Gastroesophageal sphincter (tissue), 4 donors: Measurements from ENCODE around the gene TMED10. TPM values are rescaled to one million over a fixed set of nuclear protein-coding genes. Genes with fewer than 3 reads are reported as not detected.

Experiments
- ATAC-seq: fragments of 150-250 bp; one replicate; pipeline ENCODE4 v1.9.1; 2016; ENCODE audit warnings: mild to moderate bottlenecking, moderate library complexity
- H3K27ac ChIP-seq, 4 donors: fragments of 200-600 bp; sonication (generic) in 3 of 4; 1 replicate in 3 of 4; 2 replicates in 1 of 4; pipeline ENCODE4 v1.5.1; 2016 to 2019
- H3K27me3 ChIP-seq: fragments of 200-600 bp; sonication (generic); one replicate; pipeline ENCODE4 v1.5.1; 2019
- H3K36me3 ChIP-seq, 2 donors: fragments of 200-600 bp; sonication (generic); one replicate each; pipeline ENCODE4 v1.5.1; 2019; ENCODE audit warnings: control low read depth in 1 of 2
- H3K4me1 ChIP-seq, 3 donors: fragments of 200-600 bp; sonication (generic); 1 replicate in 2 of 3; 2 replicates in 1 of 3; pipeline ENCODE4 v1.5.1; 2016 to 2019; ENCODE audit warnings: control low read depth in 2 of 3
- H3K4me3 ChIP-seq, 2 donors: fragments of 200-600 bp; sonication (generic); one replicate each; pipeline ENCODE4 v1.5.1; 2019; ENCODE audit warnings: mild to moderate bottlenecking in 1 of 2, moderate library complexity in 1 of 2
- H3K9me3 ChIP-seq, 3 donors: fragments of 200-600 bp; sonication (generic); one replicate each; pipeline ENCODE4 v1.5.1; 2017 to 2019; ENCODE audit warnings: control low read depth in 2 of 3
- EP300 ChIP-seq: sonication (generic); formaldehyde crosslinking; IDR thresholded peaks from one replicate; pipeline ENCODE4 v1.6.1; 2017; ENCODE audit warnings: antibody characterized with exemption, mild to moderate bottlenecking
- POLR2A ChIP-seq, 2 donors: fragments of 450-650 bp; IDR thresholded peaks; one replicate each; pipeline ENCODE4 v1.6.1; 2017; ENCODE audit warnings: antibody characterized with exemption in 2 of 2, mild to moderate bottlenecking in 2 of 2, moderate library complexity in 1 of 2
- POLR2AphosphoS5 ChIP-seq: sonication (generic); formaldehyde crosslinking; IDR thresholded peaks from one replicate; pipeline ENCODE4 v1.6.1; 2017; ENCODE audit warnings: antibody characterized with exemption
- WGBS, 2 donors: methylation state at CpG; one replicate each; pipeline ENCODE4 v1.1.5; 2018; ENCODE audit warnings: low coverage in 1 of 2; 5-methylcytosine and 5-hydroxymethylcytosine counted together
- total RNA-seq, 4 donors: library from RNA; depleted of rRNA; stranded (reverse); fragments of >200 nt; gene quantifications; one replicate each; pipeline ENCODE4 v1.1.0, GENCODE V29; 2016
- TF ChIP-seq, protein P1 (sequence below), 4 experiments: fragments of 200-600 bp in 2 of 4; fragments of 450-650 bp in 2 of 4; sonication (generic) in 1 of 4; IDR thresholded peaks; one replicate each; pipeline ENCODE4 v1.5.1; 2017 to 2019; ENCODE audit warnings: antibody characterized with exemption in 4 of 4, mild to moderate bottlenecking in 2 of 4, moderate library complexity in 2 of 4

TMED10 gene
- total RNA-seq, 4 donors from 2014 or later, result 140 to 241 (median 162) TPM

DNA sequence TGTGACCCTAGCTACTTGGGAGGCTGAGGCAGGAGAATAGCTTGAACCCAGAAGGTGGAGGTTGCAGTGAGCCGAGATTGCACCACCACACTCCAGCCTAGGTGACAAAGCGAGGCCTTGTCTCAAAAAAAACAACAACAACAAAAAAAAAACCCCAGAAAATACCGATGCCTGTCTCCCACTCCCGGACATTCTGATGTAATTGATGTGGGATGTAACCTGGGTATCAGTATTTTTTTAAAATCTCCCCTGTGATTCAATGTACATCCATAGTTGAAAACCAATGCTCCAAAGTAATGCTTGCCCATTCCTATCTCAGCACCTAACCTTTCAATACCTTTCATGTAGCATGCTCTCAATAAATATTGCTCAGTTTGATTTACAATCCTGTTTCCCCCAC lies 11.7 kb upstream of the TMED10 start:
- H3K27ac ChIP-seq, result no peak overlapping the region
- ATAC-seq, result no peak
- no peaks in the 10 kb centered on the region for H3K9me3 ChIP-seq
- TF ChIP-seq EP300 (no peak), POLR2AphosphoS5 (no peak)
- TF ChIP-seq, protein P1, sequence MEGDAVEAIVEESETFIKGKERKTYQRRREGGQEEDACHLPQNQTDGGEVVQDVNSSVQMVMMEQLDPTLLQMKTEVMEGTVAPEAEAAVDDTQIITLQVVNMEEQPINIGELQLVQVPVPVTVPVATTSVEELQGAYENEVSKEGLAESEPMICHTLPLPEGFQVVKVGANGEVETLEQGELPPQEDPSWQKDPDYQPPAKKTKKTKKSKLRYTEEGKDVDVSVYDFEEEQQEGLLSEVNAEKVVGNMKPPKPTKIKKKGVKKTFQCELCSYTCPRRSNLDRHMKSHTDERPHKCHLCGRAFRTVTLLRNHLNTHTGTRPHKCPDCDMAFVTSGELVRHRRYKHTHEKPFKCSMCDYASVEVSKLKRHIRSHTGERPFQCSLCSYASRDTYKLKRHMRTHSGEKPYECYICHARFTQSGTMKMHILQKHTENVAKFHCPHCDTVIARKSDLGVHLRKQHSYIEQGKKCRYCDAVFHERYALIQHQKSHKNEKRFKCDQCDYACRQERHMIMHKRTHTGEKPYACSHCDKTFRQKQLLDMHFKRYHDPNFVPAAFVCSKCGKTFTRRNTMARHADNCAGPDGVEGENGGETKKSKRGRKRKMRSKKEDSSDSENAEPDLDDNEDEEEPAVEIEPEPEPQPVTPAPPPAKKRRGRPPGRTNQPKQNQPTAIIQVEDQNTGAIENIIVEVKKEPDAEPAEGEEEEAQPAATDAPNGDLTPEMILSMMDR (IDR thresholded peaks at IDR 0.05), result no peak
- H3K36me3 ChIP-seq, result no peaks in the 10 kb centered on the region
- no peaks in the 10 kb centered on the region for H3K27me3 ChIP-seq
- H3K4me3 ChIP-seq, result no peak overlapping the region
- WGBS, 2 donors, result 92 to 95% methylated on average over 4 of the region's 4 CpGs
- peaks cover 0 to 8% (median 0%) of the 10 kb centered on the region in 3 donors for H3K4me1 ChIP-seq

DNA sequence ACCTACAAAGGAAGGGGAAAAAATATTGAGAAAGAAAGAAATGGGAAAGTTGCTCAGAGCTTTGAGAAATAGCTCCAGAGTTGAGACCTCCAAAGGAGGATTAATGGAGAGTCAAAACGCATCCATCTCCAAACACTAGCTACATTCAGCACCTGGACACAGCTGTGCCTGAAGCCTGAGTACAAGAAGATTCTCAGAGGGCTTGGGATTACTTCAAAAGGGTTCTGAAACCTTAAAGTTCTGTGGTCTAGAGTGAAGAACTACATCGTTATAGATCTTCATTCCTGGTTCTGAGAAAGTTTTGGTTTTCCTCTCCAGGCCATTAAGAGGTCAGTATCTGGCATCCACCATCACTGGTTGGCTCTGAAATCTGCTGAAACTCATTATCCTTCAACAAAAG lies 10.5 kb upstream of the TMED10 start:
- H3K4me3 ChIP-seq, result no peak overlapping the region
- WGBS, 2 donors, result 67 to 75% methylated on average over 2 of the region's 2 CpGs
- TF ChIP-seq POLR2AphosphoS5 (no peak), EP300 (no peak), POLR2A (IDR thresholded peaks at IDR 0.05) (no peak)
- TF ChIP-seq, protein P1 (IDR thresholded peaks at IDR 0.05), result no peak

DNA sequence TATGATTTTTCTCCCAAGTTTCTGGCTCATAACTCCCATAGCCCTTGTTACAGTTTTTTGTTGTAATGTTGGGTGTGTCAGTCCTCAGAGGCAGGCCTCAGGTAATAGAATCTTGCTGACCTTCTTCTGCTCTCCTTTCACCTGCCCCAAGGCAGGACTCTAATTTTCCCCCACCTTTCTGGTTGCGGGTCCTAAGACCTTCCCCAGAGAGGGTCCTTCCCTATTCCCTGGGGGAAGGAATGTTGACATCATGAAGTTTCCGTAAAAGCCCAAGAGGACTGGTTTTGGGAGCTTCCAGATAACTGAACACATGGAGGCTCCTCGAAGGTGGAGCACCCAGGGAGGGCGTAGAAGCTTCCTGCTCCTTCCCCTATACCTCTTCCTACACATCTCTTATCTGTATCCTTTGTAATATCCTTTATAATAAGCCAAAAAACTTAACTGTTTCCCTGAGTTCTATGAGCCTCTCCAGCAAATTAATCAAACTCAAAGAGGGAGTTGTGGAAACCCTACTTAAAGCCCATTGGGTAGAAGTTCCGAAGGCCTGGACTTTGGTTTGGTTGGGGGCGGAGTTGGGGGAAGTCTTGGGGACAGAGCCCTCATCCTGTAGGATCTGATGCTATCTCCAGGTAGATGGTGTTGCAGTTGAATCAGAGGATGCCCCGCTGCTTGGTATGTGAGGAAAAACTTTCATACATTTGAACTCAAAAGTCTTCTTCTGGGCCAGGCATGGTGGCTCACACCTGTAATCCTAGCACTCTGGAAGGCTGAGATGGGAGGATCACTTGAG lies 9.0 kb upstream of the TMED10 start:
- no peaks in the 10 kb centered on the region for H3K9me3 ChIP-seq
- 75 to 86% methylated on average over 2 to 5 of the region's 7 CpGs for WGBS, 2 donors
- H3K27me3 ChIP-seq, result no peaks in the 10 kb centered on the region
- H3K27ac ChIP-seq, result no peak overlapping the region
- TF ChIP-seq, protein P1 (IDR thresholded peaks at IDR 0.05), result no peak
- TF ChIP-seq POLR2A (IDR thresholded peaks at IDR 0.05) (no peak), EP300 (no peak), POLR2AphosphoS5 (no peak)
- no peaks in the 10 kb centered on the region for H3K36me3 ChIP-seq
- H3K4me1 ChIP-seq, result peaks cover 0 to 8% (median 0%) of the 10 kb centered on the region in 3 donors
- ATAC-seq, result no peak
- H3K4me3 ChIP-seq, result no peak overlapping the region

More for the DNA sequence above, 10.5 kb upstream of the TMED10 start:
- Histone ChIP-seq H3K27me3 (no peaks in the 10 kb centered on the region), H3K4me1 (peaks cover 0 to 8% (median 0%) of the 10 kb centered on the region in 3 donors), H3K9me3 (no peaks in the 10 kb centered on the region), H3K36me3 (no peaks in the 10 kb centered on the region), H3K27ac (no peak overlapping the region)
- ATAC-seq, result no peak

DNA sequence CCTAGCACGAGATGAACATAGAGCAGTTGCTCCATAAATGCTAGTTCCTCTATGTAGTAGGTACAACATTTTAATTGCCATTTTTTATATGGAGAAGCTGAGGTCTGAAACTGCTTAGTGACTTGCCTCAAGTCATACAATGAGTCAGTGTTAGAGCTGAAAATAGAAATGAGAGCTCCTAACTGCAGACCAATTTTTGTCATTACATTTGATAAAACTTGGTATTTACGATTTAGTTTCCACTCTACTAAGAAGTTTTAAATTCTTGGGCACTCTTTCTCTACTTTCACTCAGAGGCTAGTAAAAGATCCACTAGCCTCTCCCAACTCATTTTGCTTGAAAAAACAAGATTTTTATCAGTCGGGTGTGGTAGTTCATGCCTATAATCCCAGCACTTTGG lies 8.1 kb upstream of the TMED10 start:
- Histone ChIP-seq H3K4me1 (peaks cover 0 to 8% (median 0%) of the 10 kb centered on the region in 3 donors), H3K27me3 (no peaks in the 10 kb centered on the region), H3K9me3 (no peaks in the 10 kb centered on the region), H3K4me3 (no peak overlapping the region), H3K36me3 (no peaks in the 10 kb centered on the region), H3K27ac (peak overlapping the region in 1 of 4 donors; percentile 0)
- WGBS, 2 donors, result 47 to 86% methylated on average over 3 of the region's 3 CpGs
- TF ChIP-seq POLR2A (IDR thresholded peaks at IDR 0.05) (no peak), POLR2AphosphoS5 (no peak)
- TF ChIP-seq, protein P1 (IDR thresholded peaks at IDR 0.05), result no peak
- ATAC-seq, result no peak

DNA sequence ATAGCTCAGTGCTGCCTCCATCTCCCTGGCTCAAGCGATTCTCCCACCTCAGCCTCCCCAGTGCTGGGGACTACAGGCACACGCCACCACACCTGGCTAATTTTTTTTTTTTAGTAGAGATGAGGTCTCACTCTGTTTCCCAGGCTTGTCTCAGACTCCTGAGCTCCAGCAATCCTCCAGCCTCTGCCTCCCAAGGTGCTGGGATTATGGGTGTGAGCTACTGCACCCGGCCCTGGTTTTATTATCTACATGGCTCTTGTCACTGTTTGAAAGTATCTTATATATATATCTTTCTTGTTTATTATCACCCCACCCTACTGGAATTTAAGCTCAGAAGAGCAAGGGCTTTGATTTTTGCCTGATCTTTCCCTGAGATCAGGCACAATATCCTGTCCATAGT lies 7.6 kb upstream of the TMED10 start:
- H3K27ac ChIP-seq, result peak overlapping the region in 1 of 4 donors; percentile 0
- H3K36me3 ChIP-seq, result no peaks in the 10 kb centered on the region
- WGBS, 2 donors, result 65 to 95% methylated on average over 2 to 3 of the region's 3 CpGs
- peaks cover 0 to 8% (median 0%) of the 10 kb centered on the region in 3 donors for H3K4me1 ChIP-seq
- ATAC-seq, result no peak
- TF ChIP-seq POLR2A (IDR thresholded peaks at IDR 0.05), result no peak
- TF ChIP-seq, protein P1 (IDR thresholded peaks at IDR 0.05), result no peak
- TF ChIP-seq EP300, result no peak
- TF ChIP-seq POLR2AphosphoS5, result no peak
- no peaks in the 10 kb centered on the region for H3K27me3 ChIP-seq
- no peak overlapping the region for H3K4me3 ChIP-seq
- H3K9me3 ChIP-seq, result no peaks in the 10 kb centered on the region
